GM18520 (cell line): Measurements from ENCODE around the gene ADAMTSL4.
"Not testable (repeated sequence)": the region's sequence is repeated elsewhere in the genome, so short reads cannot be mapped to it uniquely, and the experiment has no call there.

ENCODE experiments used
- ATAC-seq: cut with Tn5 transposase; IDR thresholded peaks from one replicate; pipeline ENCODE4 v1.9.1; 2021; ENCODE audit not compliant: unreplicated experiment

ADAMTSL4 gene

GRCh38 chr1:150555198-150555970 is 6.2 kb downstream of the ADAMTSL4 start:
- ATAC-seq: no peak

- ATAC-seq: no peak
These were observed 7.0 kb downstream of the ADAMTSL4 start for GRCh38 chr1:150555971-150556865.

GRCh38 chr1:150557065-150557600 is 7.9 kb downstream of the ADAMTSL4 start:
- ATAC-seq: no peak

- ATAC-seq: no peak
These were observed 8.6 kb downstream of the ADAMTSL4 start for GRCh38 chr1:150557813-150558212.

GRCh38 chr1:150558303-150558704 is 9.1 kb downstream of the ADAMTSL4 start:
- ATAC-seq: no peak

GRCh38 chr1:150558761-150559655 is 9.8 kb downstream of the ADAMTSL4 start:
- no peak for ATAC-seq

GRCh38 chr1:150559656-150560010 is 10.4 kb downstream of the ADAMTSL4 start:
- ATAC-seq: no peak

GRCh38 chr1:150560011-150560438 is 10.8 kb downstream of the ADAMTSL4 start:
- no peak for ATAC-seq

- ATAC-seq: no peak
These were observed 11.5 kb downstream of the ADAMTSL4 start for GRCh38 chr1:150560576-150561253.

- ATAC-seq: no peak
These were observed 12.2 kb downstream of the ADAMTSL4 start for GRCh38 chr1:150561254-150561973.

GRCh38 chr1:150561974-150562445 is 12.8 kb downstream of the ADAMTSL4 start:
- ATAC-seq: no peak

GRCh38 chr1:150562446-150563339 is 13.5 kb downstream of the ADAMTSL4 start:
- peak; percentile 26 for ATAC-seq

GRCh38 chr1:150563340-150564038 is 14.3 kb downstream of the ADAMTSL4 start:
- peak; percentile 15 for ATAC-seq

GRCh38 chr1:150564051-150564991 is 15.1 kb downstream of the ADAMTSL4 start:
- ATAC-seq: no peak

- ATAC-seq: not testable (repeated sequence)
These were observed 16.2 kb downstream of the ADAMTSL4 start for GRCh38 chr1:150565240-150565991.
